ENCODE results near the gene COL13A1.

The COL13A1 gene

GRCh38 chr10:69810675-69811397, 9.1 kb downstream of the COL13A1 start:
- no peak overlapping the region for H3K27ac ChIP-seq
- TF ChIP-seq, protein P1, sequence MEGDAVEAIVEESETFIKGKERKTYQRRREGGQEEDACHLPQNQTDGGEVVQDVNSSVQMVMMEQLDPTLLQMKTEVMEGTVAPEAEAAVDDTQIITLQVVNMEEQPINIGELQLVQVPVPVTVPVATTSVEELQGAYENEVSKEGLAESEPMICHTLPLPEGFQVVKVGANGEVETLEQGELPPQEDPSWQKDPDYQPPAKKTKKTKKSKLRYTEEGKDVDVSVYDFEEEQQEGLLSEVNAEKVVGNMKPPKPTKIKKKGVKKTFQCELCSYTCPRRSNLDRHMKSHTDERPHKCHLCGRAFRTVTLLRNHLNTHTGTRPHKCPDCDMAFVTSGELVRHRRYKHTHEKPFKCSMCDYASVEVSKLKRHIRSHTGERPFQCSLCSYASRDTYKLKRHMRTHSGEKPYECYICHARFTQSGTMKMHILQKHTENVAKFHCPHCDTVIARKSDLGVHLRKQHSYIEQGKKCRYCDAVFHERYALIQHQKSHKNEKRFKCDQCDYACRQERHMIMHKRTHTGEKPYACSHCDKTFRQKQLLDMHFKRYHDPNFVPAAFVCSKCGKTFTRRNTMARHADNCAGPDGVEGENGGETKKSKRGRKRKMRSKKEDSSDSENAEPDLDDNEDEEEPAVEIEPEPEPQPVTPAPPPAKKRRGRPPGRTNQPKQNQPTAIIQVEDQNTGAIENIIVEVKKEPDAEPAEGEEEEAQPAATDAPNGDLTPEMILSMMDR (conservative IDR thresholded peaks at IDR 0.05; ENCODE audit: low read depth) = no peak
- CTCF ChIA-PET = no interaction called here
- DNase-seq (ENCODE audit: low spot score) = no peak
- POLR2A ChIA-PET (ENCODE audit: low non-redundant PET) = interaction anchor here (0.7 kb wide), 1 partner anchor 21 kb away, joined by 3 read pairs; no protein-coding TSS in a partner anchor

DNA sequence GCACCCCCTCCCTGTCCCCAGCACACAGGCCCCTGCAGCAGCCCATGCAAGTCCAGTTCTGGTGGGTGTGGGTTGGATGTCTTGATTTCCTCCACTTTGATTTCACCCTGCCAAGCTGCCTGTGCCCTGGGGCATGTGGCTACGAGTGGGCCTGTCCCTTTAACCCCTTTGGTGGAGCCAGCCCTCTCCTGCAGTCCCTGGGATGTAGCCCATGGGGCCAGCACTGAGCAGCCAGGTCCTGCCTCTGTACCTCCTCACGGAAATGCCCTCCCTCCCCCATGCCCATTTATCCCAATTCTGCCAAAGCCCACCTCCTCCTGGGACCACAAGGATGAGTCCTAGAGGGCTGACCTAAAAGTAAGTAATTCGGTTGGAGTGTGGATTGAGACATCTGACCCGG, 11.9 kb downstream of the COL13A1 start:
- CTCF ChIA-PET = no interaction called here
- no peak overlapping the region for H3K27ac ChIP-seq
- no peak for DNase-seq (ENCODE audit: low spot score)
- TF ChIP-seq, protein P1 (conservative IDR thresholded peaks at IDR 0.05; ENCODE audit: low read depth) = no peak
- POLR2A ChIA-PET (ENCODE audit: low non-redundant PET) = no interaction called here

DNA sequence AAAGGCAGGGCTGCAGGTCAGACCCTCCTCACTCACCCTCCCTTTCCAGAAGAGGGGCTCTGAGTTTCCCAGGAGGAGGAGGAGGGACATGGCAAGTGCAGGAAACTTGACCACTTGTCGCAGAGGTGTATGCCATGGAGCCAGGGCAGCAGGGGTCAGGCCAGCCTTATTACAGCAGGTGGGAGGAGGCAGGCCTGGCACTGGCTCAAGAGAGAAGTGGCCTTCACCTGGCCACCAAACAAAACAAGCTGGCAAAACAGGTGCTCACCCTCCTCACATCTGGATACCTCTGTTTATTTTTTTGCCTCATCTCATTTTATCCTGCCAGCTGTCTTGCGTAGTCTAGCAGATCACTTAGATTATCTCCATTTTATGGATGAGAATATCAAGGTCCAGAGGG, 12.5 kb downstream of the COL13A1 start:
- TF ChIP-seq, protein P1 (conservative IDR thresholded peaks at IDR 0.05; ENCODE audit: low read depth) = no peak
- DNase-seq (ENCODE audit: low spot score) = no peak
- CTCF ChIA-PET = interaction anchor here (1.2 kb wide), 1 partner anchor 28 kb away, joined by 3 read pairs; no protein-coding TSS in a partner anchor
- POLR2A ChIA-PET (ENCODE audit: low non-redundant PET) = no interaction called here
- no peak overlapping the region for H3K27ac ChIP-seq

- CTCF ChIA-PET = interaction anchor here (0.6 to 1.2 kb wide), 5 partner anchors 15 to 99 kb away, joined by 3 to 4 read pairs (median 3); no protein-coding TSS in a partner anchor
- POLR2A ChIA-PET (ENCODE audit: low non-redundant PET) = no interaction called here
Observed at GRCh38 chr10:69815104-69815503, 13.4 kb downstream of the COL13A1 start.

DNA sequence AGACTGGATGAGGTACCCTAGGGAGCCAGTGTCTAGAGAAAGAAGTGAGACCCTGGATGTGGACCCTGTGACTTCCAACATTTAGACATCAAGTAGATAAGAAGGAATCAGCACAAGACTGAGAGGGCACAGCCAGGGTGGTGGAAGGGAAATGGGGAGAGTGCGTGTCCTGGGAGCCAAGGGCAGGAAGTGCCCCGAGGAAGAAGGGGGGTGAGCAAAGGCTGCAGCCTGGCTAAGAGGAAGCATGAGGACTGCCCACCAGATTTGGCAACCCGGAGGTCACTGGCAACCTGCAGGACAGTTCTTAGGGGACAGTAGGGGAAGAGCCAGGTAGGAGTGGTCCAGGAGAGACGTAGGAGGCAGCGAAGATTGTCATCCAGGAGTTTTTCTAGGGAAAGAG, 14.8 kb downstream of the COL13A1 start:
- POLR2A ChIA-PET (ENCODE audit: low non-redundant PET) = no interaction called here
- CTCF ChIA-PET = no interaction called here
- no peak overlapping the region for H3K27ac ChIP-seq

More at GRCh38 chr10:69815104-69815503, 13.4 kb downstream of the COL13A1 start:
- no peak overlapping the region for H3K27ac ChIP-seq
- DNase-seq (ENCODE audit: low spot score) = no peak
- TF ChIP-seq, protein P1 (conservative IDR thresholded peaks at IDR 0.05; ENCODE audit: low read depth) = no peak

DNA sequence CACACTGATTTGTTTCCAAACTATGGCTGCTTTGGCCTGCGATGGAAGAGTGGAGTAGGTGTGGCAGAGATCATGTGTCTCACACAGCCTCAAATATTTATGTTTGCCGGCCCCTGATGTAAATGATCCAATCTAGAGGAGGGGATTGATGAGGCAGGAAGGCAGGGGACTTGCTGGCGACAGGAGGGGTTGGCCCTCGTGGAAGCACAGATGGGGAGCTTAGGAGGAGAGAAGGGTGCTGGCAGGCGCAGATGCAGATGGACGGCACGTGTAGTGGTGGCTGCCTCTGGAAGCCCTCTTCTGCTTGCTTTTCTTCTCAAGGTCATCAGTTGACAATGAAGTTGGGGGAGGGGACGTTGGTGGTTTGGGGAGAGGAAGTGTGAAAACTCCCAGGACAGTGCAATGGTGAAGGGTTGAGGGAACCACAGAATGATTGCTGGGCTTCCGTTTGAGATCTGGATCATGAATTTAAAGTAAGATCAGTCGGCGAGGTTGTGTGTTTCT, 15.4 kb downstream of the COL13A1 start:
- H3K27ac ChIP-seq = no peak overlapping the region
- no peak for DNase-seq (ENCODE audit: low spot score)
- POLR2A ChIA-PET (ENCODE audit: low non-redundant PET) = no interaction called here
- TF ChIP-seq, protein P1 (conservative IDR thresholded peaks at IDR 0.05; ENCODE audit: low read depth) = no peak
- CTCF ChIA-PET = no interaction called here

More for the DNA sequence above, 14.8 kb downstream of the COL13A1 start:
- TF ChIP-seq, protein P1 (conservative IDR thresholded peaks at IDR 0.05; ENCODE audit: low read depth) = no peak
- DNase-seq (ENCODE audit: low spot score) = no peak
